ENCODE results near the gene PWWP2B. TPM values are rescaled to one million over a fixed set of nuclear protein-coding genes. Genes with fewer than 3 reads are reported as not detected.

The PWWP2B gene
- total and polyA plus RNA-seq, 2 experiments from 2014 or later = 2.3 to 12.8 TPM

DNA sequence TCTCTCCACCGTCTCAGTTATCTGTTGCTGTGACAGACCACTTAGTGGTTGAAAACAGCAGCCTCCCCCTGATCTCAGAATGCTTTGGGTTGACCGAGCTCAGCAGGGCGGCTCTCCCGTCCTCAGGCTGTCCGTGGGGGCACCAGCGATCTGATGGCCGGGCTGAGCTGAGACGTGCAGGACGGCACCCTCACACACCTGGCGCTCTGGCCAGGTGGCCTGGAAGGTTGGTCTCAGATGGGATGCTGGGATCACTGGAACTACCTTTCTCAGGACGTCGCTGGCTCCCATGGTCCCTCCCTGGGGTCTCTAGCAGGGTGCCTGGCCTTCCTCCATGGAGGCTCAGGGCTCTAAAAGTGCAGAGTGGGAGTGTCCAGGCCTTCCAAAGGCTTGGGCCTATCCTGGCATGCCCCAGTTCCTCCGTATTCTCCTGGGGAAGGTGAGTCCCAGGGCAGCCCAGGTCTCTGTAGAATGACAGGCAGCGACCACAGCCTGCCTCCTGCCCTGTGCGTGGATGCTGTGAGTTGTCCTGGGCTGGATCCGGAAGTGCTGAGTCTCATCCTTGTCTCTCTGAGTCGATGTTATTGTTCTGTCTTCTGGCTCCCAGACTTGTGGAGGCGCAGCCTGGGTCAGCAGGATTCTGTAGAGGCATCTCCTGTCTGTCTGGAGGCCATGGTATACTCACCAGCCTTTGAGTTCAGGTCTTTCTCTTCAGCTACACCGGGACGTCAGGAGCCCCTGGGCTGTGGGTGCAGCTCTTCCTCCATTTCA is 12.2 kb upstream of the PWWP2B start:
- DNase-seq (ENCODE audit: low spot score) (no peak), ATAC-seq (no peak)
- TF ChIP-seq ZNF331 (CRISPR knock-in tag; IDR thresholded peaks at IDR 0.05; ENCODE audit: low read depth) (peak; percentile 49), JUNB (IDR thresholded peaks at IDR 0.05; ENCODE audit: unreplicated experiment) (no peak)
- no peaks in the 10 kb centered on the region for H3K9me3 Mint-ChIP-seq
- H3K27ac Mint-ChIP-seq = no peak overlapping the region
- H3K27me3 Mint-ChIP-seq (ENCODE audit: insufficient read depth, low read depth, poor library complexity) = peaks cover 10% of the 10 kb centered on the region
- H3K36me3 Mint-ChIP-seq (ENCODE audit: low read depth) = no peaks in the 10 kb centered on the region
- H3K4me3 Mint-ChIP-seq = no peak overlapping the region; the same call in 2 of the 3 replicates
- Histone ChIP-seq H3K27ac (ENCODE audit: low read depth) (no peak overlapping the region), H4K20me1 (replicated peaks; ENCODE audit: insufficient read depth) (no peaks in the 10 kb centered on the region), H3K79me2 (replicated peaks; ENCODE audit: insufficient read depth) (no peaks in the 10 kb centered on the region), H3K27me3 (ENCODE audit: insufficient read depth) (no peaks in the 10 kb centered on the region), H3K9me2 (ENCODE audit: insufficient read depth) (no peaks in the 10 kb centered on the region), H3K4me2 (no peak overlapping the region), H3K4me3 (no peak overlapping the region), H3F3A (replicated peaks; ENCODE audit: low read depth) (no peaks in the 10 kb centered on the region), H3K4me1 (ENCODE audit: insufficient read depth) (peaks cover 9% of the 10 kb centered on the region; the same call in 1 of the 2 replicates), H3K36me3 (ENCODE audit: insufficient read depth) (no peaks in the 10 kb centered on the region), H2AFZ (no peak overlapping the region)
- peaks cover 17% of the 10 kb centered on the region for H3K4me1 Mint-ChIP-seq

DNA sequence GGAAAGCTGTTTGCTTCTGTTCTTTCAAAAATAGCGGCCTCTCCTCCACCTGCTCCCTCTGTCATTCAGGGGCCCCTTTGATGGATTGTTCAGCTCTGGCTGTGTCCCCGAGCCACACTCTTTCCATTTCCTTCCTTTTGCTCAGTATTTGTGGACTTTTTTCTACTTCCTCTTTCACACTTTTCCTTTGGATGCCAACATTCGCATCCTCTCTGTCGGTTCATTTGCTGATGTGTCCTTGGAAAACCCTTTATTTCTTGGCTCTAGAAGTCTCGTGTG is 11.7 kb upstream of the PWWP2B start:
- Histone ChIP-seq H2AFZ (no peak overlapping the region), H3K4me3 (no peak overlapping the region), H3K27me3 (ENCODE audit: insufficient read depth) (no peaks in the 10 kb centered on the region), H3K9me2 (ENCODE audit: insufficient read depth) (no peaks in the 10 kb centered on the region), H3K4me1 (ENCODE audit: insufficient read depth) (peaks cover 9% of the 10 kb centered on the region; the same call in 1 of the 2 replicates), H3K36me3 (ENCODE audit: insufficient read depth) (no peaks in the 10 kb centered on the region), H3F3A (replicated peaks; ENCODE audit: low read depth) (no peaks in the 10 kb centered on the region), H3K27ac (ENCODE audit: low read depth) (no peak overlapping the region), H3K79me2 (replicated peaks; ENCODE audit: insufficient read depth) (no peaks in the 10 kb centered on the region), H3K4me2 (no peak overlapping the region), H4K20me1 (replicated peaks; ENCODE audit: insufficient read depth) (no peaks in the 10 kb centered on the region)
- Mint-ChIP-seq H3K4me3 (no peak overlapping the region), H3K36me3 (ENCODE audit: low read depth) (no peaks in the 10 kb centered on the region), H3K27ac (no peak overlapping the region), H3K9me3 (no peaks in the 10 kb centered on the region), H3K4me1 (peaks cover 17% of the 10 kb centered on the region), H3K27me3 (ENCODE audit: insufficient read depth, low read depth, poor library complexity) (peaks cover 10% of the 10 kb centered on the region)
- DNase-seq (ENCODE audit: low spot score) = no peak
- ATAC-seq = no peak
- TF ChIP-seq CREB1 (CRISPR knock-in tag; IDR thresholded peaks at IDR 0.05; ENCODE audit: low read depth) (no peak), NANOG (IDR thresholded peaks at IDR 0.05; ENCODE audit: borderline replicate concordance) (no peak), EZH2phosphoT487 (IDR thresholded peaks at IDR 0.05; ENCODE audit: unreplicated experiment) (no peak), ETS1 (IDR thresholded peaks at IDR 0.05) (no peak), STAT1 (IDR thresholded peaks at IDR 0.05; ENCODE audit: unreplicated experiment) (no peak), ZNF331 (CRISPR knock-in tag; IDR thresholded peaks at IDR 0.05; ENCODE audit: low read depth) (no peak), POLR2AphosphoS5 (IDR thresholded peaks at IDR 0.05; ENCODE audit: low read depth) (no peak), ZNF114 (CRISPR knock-in tag; IDR thresholded peaks at IDR 0.05) (no peak), JUNB (IDR thresholded peaks at IDR 0.05; ENCODE audit: unreplicated experiment) (no peak), EZH2 (IDR thresholded peaks at IDR 0.05; ENCODE audit: low read depth, unreplicated experiment) (no peak), ZNF462 (CRISPR knock-in tag; IDR thresholded peaks at IDR 0.05) (no peak), CTCF (conservative IDR thresholded peaks at IDR 0.05; ENCODE audit: low read depth in 2 of 2) (no peak)
